ENCODE measurements around the gene BANK1.

DNA sequence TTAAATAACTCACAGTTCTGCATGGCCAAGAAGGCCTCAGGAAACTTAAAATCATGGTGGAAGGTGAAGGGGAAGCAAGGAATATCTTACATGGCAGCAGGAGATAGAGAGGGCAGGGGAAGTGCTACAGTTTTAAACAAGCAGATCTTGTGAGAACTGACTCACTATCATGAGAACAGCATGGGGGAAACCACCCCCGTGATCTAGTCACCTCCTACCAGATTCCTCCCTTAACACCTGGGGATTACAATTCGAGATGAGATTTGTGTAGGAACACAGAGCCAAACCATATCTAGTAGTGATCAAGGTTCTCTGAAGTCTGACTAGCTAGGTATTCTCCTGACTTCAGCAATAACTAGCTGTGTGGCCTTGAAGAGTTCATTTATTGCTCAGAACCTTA is 56.0 kb downstream of the BANK1 start:
- TF ChIP-seq, protein P1, sequence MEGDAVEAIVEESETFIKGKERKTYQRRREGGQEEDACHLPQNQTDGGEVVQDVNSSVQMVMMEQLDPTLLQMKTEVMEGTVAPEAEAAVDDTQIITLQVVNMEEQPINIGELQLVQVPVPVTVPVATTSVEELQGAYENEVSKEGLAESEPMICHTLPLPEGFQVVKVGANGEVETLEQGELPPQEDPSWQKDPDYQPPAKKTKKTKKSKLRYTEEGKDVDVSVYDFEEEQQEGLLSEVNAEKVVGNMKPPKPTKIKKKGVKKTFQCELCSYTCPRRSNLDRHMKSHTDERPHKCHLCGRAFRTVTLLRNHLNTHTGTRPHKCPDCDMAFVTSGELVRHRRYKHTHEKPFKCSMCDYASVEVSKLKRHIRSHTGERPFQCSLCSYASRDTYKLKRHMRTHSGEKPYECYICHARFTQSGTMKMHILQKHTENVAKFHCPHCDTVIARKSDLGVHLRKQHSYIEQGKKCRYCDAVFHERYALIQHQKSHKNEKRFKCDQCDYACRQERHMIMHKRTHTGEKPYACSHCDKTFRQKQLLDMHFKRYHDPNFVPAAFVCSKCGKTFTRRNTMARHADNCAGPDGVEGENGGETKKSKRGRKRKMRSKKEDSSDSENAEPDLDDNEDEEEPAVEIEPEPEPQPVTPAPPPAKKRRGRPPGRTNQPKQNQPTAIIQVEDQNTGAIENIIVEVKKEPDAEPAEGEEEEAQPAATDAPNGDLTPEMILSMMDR (IDR thresholded peaks at IDR 0.05) = no peak
- TF ChIP-seq POLR2AphosphoS5 (IDR thresholded peaks at IDR 0.05; ENCODE audit: low read depth, low read length) = no peak

Measured in Panc1 (cell line).